ENCODE measurements around the gene THADA. TPM values are rescaled to one million over a fixed set of nuclear protein-coding genes. Genes with fewer than 3 reads are reported as not detected.

THADA gene
- polyA plus RNA-seq, 1 experiment, result 21.6 TPM

GRCh38 chr2:43585708-43586107, 10.1 kb downstream of the THADA start:
- H3K36me3 ChIP-seq (ENCODE audit: control insufficient read depth, insufficient read depth, low read length), result peaks cover 7% of the 10 kb centered on the region
- CTCF ChIA-PET, result interaction anchor here (0.9 kb wide), 1 partner anchor 9 kb away, joined by 5 read pairs; no protein-coding TSS in a partner anchor
- H3K4me3 ChIP-seq (ENCODE audit: low read depth, low read length), result no peak overlapping the region
- TF ChIP-seq CTCF (IDR thresholded peaks at IDR 0.05; ENCODE audit: insufficient read depth, low read depth, low read length), result no peak
- DNase-seq (ENCODE audit: low read depth), result no peak
- POLR2A ChIA-PET, result no interaction called here
- no peaks in the 10 kb centered on the region for H3K27me3 ChIP-seq (ENCODE audit: control insufficient read depth, insufficient read depth, low read length)

- POLR2A ChIA-PET, result no interaction called here
- CTCF ChIA-PET, result interaction anchor here (2.4 kb wide), 1 partner anchor 751 kb away, joined by 11 read pairs; no protein-coding TSS in a partner anchor
- peaks cover 8% of the 10 kb centered on the region for H3K36me3 ChIP-seq (ENCODE audit: control insufficient read depth, insufficient read depth, low read length)
- no peak overlapping the region for H3K4me3 ChIP-seq (ENCODE audit: low read depth, low read length)
- no peak for TF ChIP-seq CTCF (IDR thresholded peaks at IDR 0.05; ENCODE audit: insufficient read depth, low read depth, low read length)
- DNase-seq (ENCODE audit: low read depth), result no peak
- no peaks in the 10 kb centered on the region for H3K27me3 ChIP-seq (ENCODE audit: control insufficient read depth, insufficient read depth, low read length)
Observed at GRCh38 chr2:43579275-43579981, 16.4 kb downstream of the THADA start.

- ChIA-PET CTCF (interaction anchor here (0.6 to 2.4 kb wide), 22 partner anchors 8 to 755 kb away, joined by 3 to 13 read pairs (median 4); no protein-coding TSS in a partner anchor), POLR2A (interaction anchor here (0.6 kb wide), 2 partner anchors 10 to 65 kb away, joined by 5 to 8 read pairs; no protein-coding TSS in a partner anchor)
- peak; percentile 76 for TF ChIP-seq CTCF (IDR thresholded peaks at IDR 0.05; ENCODE audit: insufficient read depth, low read depth, low read length)
- Histone ChIP-seq H3K4me3 (ENCODE audit: low read depth, low read length) (no peak overlapping the region), H3K27me3 (ENCODE audit: control insufficient read depth, insufficient read depth, low read length) (no peaks in the 10 kb centered on the region), H3K36me3 (ENCODE audit: control insufficient read depth, insufficient read depth, low read length) (peaks cover 8% of the 10 kb centered on the region)
- no peak for DNase-seq (ENCODE audit: low read depth)
Observed at GRCh38 chr2:43576981-43577892, 18.6 kb downstream of the THADA start.

GRCh38 chr2:43572244-43572643, 23.6 kb downstream of the THADA start:
- H3K36me3 ChIP-seq (ENCODE audit: control insufficient read depth, insufficient read depth, low read length), result peaks cover 13% of the 10 kb centered on the region
- ChIA-PET POLR2A (no interaction called here), CTCF (no interaction called here)
- H3K27me3 ChIP-seq (ENCODE audit: control insufficient read depth, insufficient read depth, low read length), result no peaks in the 10 kb centered on the region
- H3K4me3 ChIP-seq (ENCODE audit: low read depth, low read length), result no peak overlapping the region
- no peak for DNase-seq (ENCODE audit: low read depth)
- no peak for TF ChIP-seq CTCF (IDR thresholded peaks at IDR 0.05; ENCODE audit: insufficient read depth, low read depth, low read length)

- TF ChIP-seq CTCF (IDR thresholded peaks at IDR 0.05; ENCODE audit: insufficient read depth, low read depth, low read length), result no peak
- POLR2A ChIA-PET, result no interaction called here
- H3K4me3 ChIP-seq (ENCODE audit: low read depth, low read length), result no peak overlapping the region
- DNase-seq (ENCODE audit: low read depth), result no peak
- CTCF ChIA-PET, result interaction anchor here (0.8 to 0.9 kb wide), 2 partner anchors 11 to 742 kb away, joined by 3 read pairs; no protein-coding TSS in a partner anchor
- H3K27me3 ChIP-seq (ENCODE audit: control insufficient read depth, insufficient read depth, low read length), result no peaks in the 10 kb centered on the region
- H3K36me3 ChIP-seq (ENCODE audit: control insufficient read depth, insufficient read depth, low read length), result peaks cover 10% of the 10 kb centered on the region
Observed at GRCh38 chr2:43569921-43570320, 25.9 kb downstream of the THADA start.

Measured in BJ (cell line).